B cell (primary cell): Measurements from ENCODE around the gene CCNE1. TPM values are rescaled to one million over a fixed set of nuclear protein-coding genes. Genes with fewer than 3 reads are reported as not detected.

ENCODE experiments used
- ATAC-seq: fragments of 200-7000 bp; cut with Tn5 transposase; one replicate; pipeline ENCODE4 v1.10.0; 2021; ENCODE audit warnings: low read depth, mild to moderate bottlenecking, moderate number of reproducible peaks, moderate library complexity
- CTCF ChIA-PET: fragments of 350-600 bp; sonication (Branson Sonifier 250); formaldehyde crosslinking; loops from one replicate; lab custom pipeline; 2021; ENCODE audit warnings: antibody characterized with exemption, inconsistent platforms; lab: Charles Lee
- POLR2A ChIA-PET: fragments of 350-600 bp; sonication (Branson Sonifier 250); formaldehyde crosslinking; loops from one replicate; lab custom pipeline; 2021; ENCODE audit warnings: antibody characterized with exemption; lab: Charles Lee
- DNase-seq: peaks from one replicate; pipeline ENCODE4 v3.0.0; 2013
- H2AFZ ChIP-seq: 2 replicates; pipeline ENCODE4 v1.6.1; 2012; ENCODE audit warnings: mild to moderate bottlenecking, low read depth, low read length; ENCODE audit not compliant: insufficient read depth, poor library complexity, severe bottlenecking
- H3K27ac ChIP-seq, 2 donors: 1 replicate in 1 of 2; 2 replicates in 1 of 2; pipeline ENCODE4 v1.5.1; 2012 to 2013; ENCODE audit warnings: low read length in 2 of 2, mild to moderate bottlenecking in 2 of 2, moderate library complexity in 1 of 2
- H3K27me3 ChIP-seq, 4 experiments: fragments of 200-600 bp in 1 of 4; sonication (generic) in 1 of 4; replicated peaks in 1 of 4; 1 replicate in 2 of 4; 2 replicates in 2 of 4; pipeline versions ENCODE4 v1.6.1 to v1.7.0; 2013 to 2016; ENCODE audit warnings: low read length in 3 of 4, mild to moderate bottlenecking in 2 of 4, mixed read lengths in 1 of 4, moderate library complexity in 1 of 4; ENCODE audit not compliant: insufficient read depth in 4 of 4, control insufficient read depth in 3 of 4; ENCODE audit errors: control extremely low read depth in 1 of 4
- H3K36me3 ChIP-seq, 2 experiments: replicated peaks in 1 of 2; 1 replicate in 1 of 2; 2 replicates in 1 of 2; pipeline versions ENCODE4 v1.6.1 to v1.7.1; 2013; ENCODE audit warnings: low read length in 1 of 2; ENCODE audit not compliant: insufficient read depth in 2 of 2, control insufficient read depth in 1 of 2; ENCODE audit errors: control extremely low read depth in 1 of 2, extremely low read depth in 1 of 2
- H3K4me1 ChIP-seq, 2 donors: fragments of 200-600 bp in 1 of 2; sonication (generic) in 1 of 2; 1 replicate in 1 of 2; 2 replicates in 1 of 2; pipeline versions ENCODE4 v1.5.1 to v1.6.1; 2013 to 2017; ENCODE audit warnings: low read length in 2 of 2; ENCODE audit not compliant: control insufficient read depth in 2 of 2, insufficient read depth in 2 of 2
- H3K4me2 ChIP-seq: replicated peaks from 2 replicates; pipeline ENCODE3; 2012; ENCODE audit warnings: mild to moderate bottlenecking, low read depth, low read length; ENCODE audit not compliant: poor library complexity, severe bottlenecking
- H3K4me3 ChIP-seq, 5 experiments: fragments of 200-600 bp in 1 of 5; sonication (generic) in 1 of 5; 1 replicate in 3 of 5; 2 replicates in 2 of 5; pipeline versions ENCODE4 v1.5.1 to v1.7.0; 2011 to 2016; ENCODE audit warnings: low read length in 4 of 5, mild to moderate bottlenecking in 4 of 5, low read depth in 2 of 5, control low read depth in 1 of 5, moderate library complexity in 1 of 5; ENCODE audit not compliant: insufficient read depth in 1 of 5; ENCODE audit errors: control extremely low read depth in 1 of 5, extremely low read depth in 1 of 5
- H3K79me2 ChIP-seq: fragments of 200-600 bp; sonication (generic); one replicate; pipeline ENCODE4 v1.6.0; 2016; ENCODE audit warnings: low read length; ENCODE audit not compliant: control insufficient read depth, insufficient read depth
- H3K9ac ChIP-seq: fragments of 200-600 bp; sonication (generic); 2 replicates; pipeline ENCODE4 v1.6.1; 2017; ENCODE audit warnings: mild to moderate bottlenecking, low read length, moderate library complexity
- H3K9me3 ChIP-seq, 3 donors: one replicate each; pipeline versions ENCODE4 v1.6.1 to v1.7.1; 2013; ENCODE audit warnings: low read length in 2 of 3; ENCODE audit not compliant: control insufficient read depth in 2 of 3, insufficient read depth in 1 of 3; ENCODE audit errors: control extremely low read depth in 1 of 3
- H4K20me1 ChIP-seq: 2 replicates; pipeline ENCODE4 v1.6.0; 2012; ENCODE audit warnings: mild to moderate bottlenecking, low read length; ENCODE audit not compliant: insufficient read depth, control insufficient read depth, poor library complexity, severe bottlenecking
- H3K27ac Mint-ChIP-seq: one replicate; pipeline ENCODE4 v1.8.0; 2021; ENCODE audit warnings: mixed read lengths
- H3K27me3 Mint-ChIP-seq: one replicate; pipeline ENCODE4 v1.8.0; 2021; ENCODE audit warnings: mixed read lengths
- H3K4me1 Mint-ChIP-seq: one replicate; pipeline ENCODE4 v1.8.0; 2021; ENCODE audit warnings: mixed read lengths
- H3K4me3 Mint-ChIP-seq: one replicate; pipeline ENCODE4 v1.8.0; 2021; ENCODE audit warnings: mixed read lengths
- H3K9me3 Mint-ChIP-seq: one replicate; pipeline ENCODE4 v1.8.0; 2022; ENCODE audit warnings: mixed read lengths; ENCODE audit not compliant: insufficient read depth
- EZH2 ChIP-seq: IDR thresholded peaks from 2 replicates; pipeline ENCODE4 v1.6.1; 2012; ENCODE audit warnings: borderline replicate concordance, low read depth, mild to moderate bottlenecking, moderate library complexity, low read length; ENCODE audit not compliant: insufficient read depth, poor library complexity, severe bottlenecking
- WGBS: methylation state at CpG from one replicate; pipeline ENCODE4 v1.1.5; 2013; ENCODE audit warnings: missing lambda C conversion rate; ENCODE audit not compliant: insufficient coverage; 5-methylcytosine and 5-hydroxymethylcytosine counted together
- intact Hi-C: fragments of 100-400 bp; cut with micrococcal nuclease; formaldehyde crosslinking; loops from one replicate; pipeline ENCODE4 v1.10.0; 2022
- polyA plus RNA-seq: library from polyadenylated mRNA; depleted of rRNA; stranded (reverse); fragments of >200 nt; gene quantifications from 2 replicates; pipeline ENCODE4 v1.2.3, GENCODE V29; 2012
- total RNA-seq, 2 donors: library from RNA; stranded (reverse); fragments of 120-200 nt in 1 of 2; gene quantifications; 1 replicate in 1 of 2; 2 replicates in 1 of 2; pipeline versions ENCODE4 v1.2.3 to v1.2.4, GENCODE V29; 2013 to 2022
- TF ChIP-seq, protein P1 (sequence below): fragments of 200-600 bp; IDR thresholded peaks from one replicate; pipeline ENCODE4 v1.8.0; 2022; ENCODE audit warnings: antibody characterized with exemption, mild to moderate bottlenecking

The CCNE1 gene
- total and polyA plus RNA-seq, 2 donors (not counting 1 experiment from before 2014, with no cell fraction given) = 2.5 to 2.8 TPM

DNA sequence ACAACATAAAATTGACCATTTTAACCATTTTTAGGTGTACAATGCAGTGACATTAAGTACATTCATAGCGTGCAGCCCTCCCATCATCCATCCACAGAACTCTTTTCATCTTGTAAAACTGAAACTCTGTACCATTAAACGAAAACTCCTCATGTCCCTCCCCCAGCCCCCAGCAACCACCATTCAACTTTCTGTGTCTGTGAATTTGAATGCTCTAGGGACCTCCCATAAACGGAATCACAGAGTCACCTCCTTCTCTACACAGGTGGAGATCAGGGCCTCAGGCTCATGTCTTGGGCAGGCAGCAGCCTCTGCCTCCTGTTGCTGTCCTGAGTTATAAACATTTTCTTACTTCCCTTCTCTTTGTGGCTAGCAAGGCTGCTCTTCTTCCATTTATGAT lies 7.3 kb upstream of the CCNE1 start:
- H3K9me3 Mint-ChIP-seq = no peaks in the 10 kb centered on the region
- DNase-seq = no peak
- H3K4me3 Mint-ChIP-seq = no peak overlapping the region
- intact Hi-C loops = no loop called here
- H3K27me3 Mint-ChIP-seq = no peaks in the 10 kb centered on the region
- ATAC-seq = no peak
- H4K20me1 ChIP-seq = no peaks in the 10 kb centered on the region
- no peak overlapping the region for H3K4me2 ChIP-seq
- no peaks in the 10 kb centered on the region for H3K4me1 Mint-ChIP-seq
- H2AFZ ChIP-seq = no peak overlapping the region
- H3K36me3 ChIP-seq = no peaks in the 10 kb centered on the region
- H3K4me1 ChIP-seq = no peaks in the 10 kb centered on the region
- no peak overlapping the region for H3K27ac Mint-ChIP-seq
- WGBS = 51% methylated on average over 3 of the region's 3 CpGs
- ChIA-PET CTCF (no interaction called here), POLR2A (interaction anchor here (0.6 kb wide), 1 partner anchor 12 kb away, joined by 8 read pairs; no protein-coding TSS in a partner anchor)
- no peaks in the 10 kb centered on the region for H3K27me3 ChIP-seq
- H3K9ac ChIP-seq = no peak overlapping the region
- H3K4me3 ChIP-seq = no peak overlapping the region
- TF ChIP-seq, protein P1, sequence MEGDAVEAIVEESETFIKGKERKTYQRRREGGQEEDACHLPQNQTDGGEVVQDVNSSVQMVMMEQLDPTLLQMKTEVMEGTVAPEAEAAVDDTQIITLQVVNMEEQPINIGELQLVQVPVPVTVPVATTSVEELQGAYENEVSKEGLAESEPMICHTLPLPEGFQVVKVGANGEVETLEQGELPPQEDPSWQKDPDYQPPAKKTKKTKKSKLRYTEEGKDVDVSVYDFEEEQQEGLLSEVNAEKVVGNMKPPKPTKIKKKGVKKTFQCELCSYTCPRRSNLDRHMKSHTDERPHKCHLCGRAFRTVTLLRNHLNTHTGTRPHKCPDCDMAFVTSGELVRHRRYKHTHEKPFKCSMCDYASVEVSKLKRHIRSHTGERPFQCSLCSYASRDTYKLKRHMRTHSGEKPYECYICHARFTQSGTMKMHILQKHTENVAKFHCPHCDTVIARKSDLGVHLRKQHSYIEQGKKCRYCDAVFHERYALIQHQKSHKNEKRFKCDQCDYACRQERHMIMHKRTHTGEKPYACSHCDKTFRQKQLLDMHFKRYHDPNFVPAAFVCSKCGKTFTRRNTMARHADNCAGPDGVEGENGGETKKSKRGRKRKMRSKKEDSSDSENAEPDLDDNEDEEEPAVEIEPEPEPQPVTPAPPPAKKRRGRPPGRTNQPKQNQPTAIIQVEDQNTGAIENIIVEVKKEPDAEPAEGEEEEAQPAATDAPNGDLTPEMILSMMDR = no peak
- no peak for TF ChIP-seq EZH2
- no peaks in the 10 kb centered on the region for H3K79me2 ChIP-seq
- no peaks in the 10 kb centered on the region for H3K9me3 ChIP-seq
- no peak overlapping the region for H3K27ac ChIP-seq

DNA sequence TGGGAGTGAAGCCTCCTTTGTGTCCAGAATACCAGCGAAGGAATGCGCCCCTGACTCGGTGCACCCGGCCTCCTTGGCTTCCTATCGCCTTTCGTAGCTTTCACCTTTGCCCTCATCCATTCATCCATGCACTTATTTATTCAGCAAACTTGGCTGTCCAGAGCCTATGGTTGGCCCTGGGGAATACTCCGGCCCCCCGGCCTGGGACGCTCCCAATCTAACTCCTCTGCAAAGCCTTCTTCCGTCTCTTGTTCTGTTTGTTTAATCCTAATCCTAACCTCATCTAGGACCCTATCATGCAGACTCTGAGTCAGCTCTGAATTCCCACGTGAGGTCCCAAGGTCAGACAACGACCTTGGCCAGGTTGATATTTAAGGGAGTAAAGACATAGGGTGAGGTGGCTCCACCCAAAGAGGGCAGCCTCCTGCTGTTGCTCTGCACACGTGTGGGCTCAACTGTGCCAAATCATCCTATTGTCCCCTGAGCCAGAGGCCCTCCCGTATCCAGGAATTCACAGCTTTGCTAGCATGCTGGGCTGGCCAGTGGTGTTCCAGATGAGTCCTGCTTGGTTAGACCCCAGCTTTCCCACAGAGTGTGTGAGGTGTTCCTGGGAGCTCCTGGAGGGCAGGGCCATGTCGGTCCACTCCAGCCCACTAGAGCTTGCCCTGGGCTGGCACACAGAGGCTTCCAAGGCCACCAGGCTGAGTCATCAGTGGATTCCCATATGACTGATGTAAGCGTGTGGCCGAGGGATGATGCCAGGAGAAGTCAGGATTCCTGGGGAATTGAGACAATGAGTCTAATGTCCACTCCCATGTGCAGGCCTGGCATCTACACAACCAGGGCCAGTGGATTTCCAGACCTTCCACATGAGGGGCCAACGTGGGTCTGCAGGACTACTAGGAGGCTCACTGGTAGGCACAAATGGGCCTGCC lies 6.5 kb upstream of the CCNE1 start:
- ATAC-seq (no peak), DNase-seq (no peak)
- H3K27me3 Mint-ChIP-seq = no peaks in the 10 kb centered on the region
- no peak overlapping the region for H3K9ac ChIP-seq
- no peaks in the 10 kb centered on the region for H3K9me3 ChIP-seq
- H3K4me3 Mint-ChIP-seq = no peak overlapping the region
- no peak overlapping the region for H3K4me3 ChIP-seq
- WGBS = 95% methylated on average over 16 of the region's 18 CpGs
- ChIA-PET POLR2A (interaction anchor here (0.6 kb wide), 1 partner anchor 13 kb away, joined by 8 read pairs; no protein-coding TSS in a partner anchor), CTCF (interaction anchor here (1.1 kb wide), 1 partner anchor 46 kb away, joined by 4 read pairs; no protein-coding TSS in a partner anchor)
- H3K79me2 ChIP-seq = no peaks in the 10 kb centered on the region
- no peak overlapping the region for H2AFZ ChIP-seq
- H3K27ac Mint-ChIP-seq = no peak overlapping the region
- H3K4me1 ChIP-seq = no peaks in the 10 kb centered on the region
- no peaks in the 10 kb centered on the region for H3K36me3 ChIP-seq
- H3K27me3 ChIP-seq = no peaks in the 10 kb centered on the region
- no peaks in the 10 kb centered on the region for H3K9me3 Mint-ChIP-seq
- no peak overlapping the region for H3K27ac ChIP-seq
- H3K4me2 ChIP-seq = no peak overlapping the region
- no peaks in the 10 kb centered on the region for H4K20me1 ChIP-seq
- no peak for TF ChIP-seq EZH2
- TF ChIP-seq, protein P1 = no peak
- intact Hi-C loops = no loop called here
- H3K4me1 Mint-ChIP-seq = no peaks in the 10 kb centered on the region
